H1 (cell line): ENCODE results near the gene BNC2. TPM values are rescaled to one million over a fixed set of nuclear protein-coding genes. Genes with fewer than 3 reads are reported as not detected.
A peak's percentile ranks its signal among the peaks of the same experiment; 100 is the strongest.

Experiments used
- CTBP2 ChIP-seq: IDR thresholded peaks from 2 replicates; pipeline ENCODE4 v1.7.0; 2011; ENCODE audit warnings: borderline replicate concordance, mild to moderate bottlenecking, moderate library complexity, mixed read lengths, low read length; ENCODE audit not compliant: insufficient read depth, insufficient read length
- EGR1 ChIP-seq: IDR thresholded peaks from 2 replicates; pipeline ENCODE4 v1.6.1; 2011; ENCODE audit warnings: low read depth, low read length, borderline replicate concordance
- EZH2 ChIP-seq: fragments of 200-600 bp; sonication (generic); IDR thresholded peaks from 2 replicates; pipeline ENCODE4 v1.7.1; 2012; ENCODE audit warnings: low read depth, mild to moderate bottlenecking, moderate library complexity, low read length, inconsistent platforms; ENCODE audit not compliant: severe bottlenecking
- KDM5A ChIP-seq: fragments of 200-600 bp; IDR thresholded peaks from 2 replicates; pipeline ENCODE4 v1.7.1; 2012; ENCODE audit warnings: mild to moderate bottlenecking, low read length, inconsistent platforms, mixed read lengths
- NRF1 ChIP-seq: IDR thresholded peaks from 2 replicates; pipeline ENCODE4 v1.6.1; 2011; ENCODE audit warnings: mild to moderate bottlenecking, low read depth, low read length, improper control_type of control experiment
- SP1 ChIP-seq: IDR thresholded peaks from 2 replicates; pipeline ENCODE4 v1.6.1; 2011; ENCODE audit warnings: low read depth, low read length
- TAF1 ChIP-seq: IDR thresholded peaks from 2 replicates; pipeline ENCODE4 v1.6.1; 2011; ENCODE audit warnings: mild to moderate bottlenecking, low read depth, low read length
- polyA plus RNA-seq, 7 experiments: library from polyadenylated mRNA; depleted of rRNA in 3 of 7; stranded (reverse) in 5 of 7; unstranded in 2 of 7; fragments of >200 nt in 5 of 7; fragments of 200-250 nt in 2 of 7; gene quantifications; 1 replicate in 5 of 7; 2 replicates in 1 of 7; 4 replicates in 1 of 7; pipeline versions ENCODE4 v1.2.1 to v1.2.3, GENCODE V29; 2011 to 2013; ENCODE audit warnings: missing spikeins in 2 of 7, mixed read lengths in 2 of 7
- total RNA-seq: library from RNA; stranded (reverse); fragmentation: NEBNext Ultra II Directional; extraction: Animal tissue kit (Norgen Biotek cat#: 25700); gene quantifications from 2 replicates; pipeline ENCODE4 v1.2.1, GENCODE V29; 2021

The BNC2 gene
- total and polyA plus RNA-seq, 2 of the 8 experiments (the other 6 are each of a cell fraction or from before 2014, with no cell fraction given): 16.0 to 26.8 TPM

- no peak for TF ChIP-seq KDM5A
- peak; percentile 10; the same call in 1 of the 2 replicates for TF ChIP-seq EGR1
- TF ChIP-seq CTBP2: peak; percentile 93
- TF ChIP-seq NRF1: no peak
- TF ChIP-seq TAF1: peak; percentile 65; the same call in 1 of the 2 replicates
- TF ChIP-seq EZH2: no peak
- no peak for TF ChIP-seq SP1
Observed at GRCh38 chr9:16726718-16727451, 143.6 kb downstream of the BNC2 start (continued).
